Mucosa of stomach (tissue), 1 donor: ENCODE data around the gene LRRC2.
"Not testable (repeated sequence)": the region's sequence is repeated elsewhere in the genome, so short reads cannot be mapped to it uniquely, and the experiment has no call there.

Source experiments
- H3K27me3 ChIP-seq: one replicate; pipeline ENCODE4 v1.7.0; 2013; ENCODE audit warnings: mild to moderate bottlenecking, low read length; ENCODE audit not compliant: control insufficient read depth, insufficient read depth
- H3K36me3 ChIP-seq: one replicate; pipeline ENCODE4 v1.7.0; 2013; ENCODE audit warnings: low read length; ENCODE audit not compliant: control insufficient read depth, insufficient read depth
- H3K4me1 ChIP-seq: one replicate; pipeline ENCODE4 v1.7.0; 2013; ENCODE audit warnings: mild to moderate bottlenecking, low read length; ENCODE audit not compliant: control insufficient read depth, insufficient read depth
- H3K4me3 ChIP-seq: one replicate; pipeline ENCODE4 v1.7.0; 2013; ENCODE audit warnings: low read length
- H3K9ac ChIP-seq: one replicate; pipeline ENCODE4 v1.7.0; 2013; ENCODE audit warnings: mild to moderate bottlenecking, low read length, moderate library complexity
- H3K9me3 ChIP-seq: one replicate; pipeline ENCODE4 v1.7.0; 2013; ENCODE audit warnings: mild to moderate bottlenecking, low read length, moderate library complexity; ENCODE audit not compliant: control insufficient read depth
- donor health status: Pancreatic carcinoma.

LRRC2 gene

DNA sequence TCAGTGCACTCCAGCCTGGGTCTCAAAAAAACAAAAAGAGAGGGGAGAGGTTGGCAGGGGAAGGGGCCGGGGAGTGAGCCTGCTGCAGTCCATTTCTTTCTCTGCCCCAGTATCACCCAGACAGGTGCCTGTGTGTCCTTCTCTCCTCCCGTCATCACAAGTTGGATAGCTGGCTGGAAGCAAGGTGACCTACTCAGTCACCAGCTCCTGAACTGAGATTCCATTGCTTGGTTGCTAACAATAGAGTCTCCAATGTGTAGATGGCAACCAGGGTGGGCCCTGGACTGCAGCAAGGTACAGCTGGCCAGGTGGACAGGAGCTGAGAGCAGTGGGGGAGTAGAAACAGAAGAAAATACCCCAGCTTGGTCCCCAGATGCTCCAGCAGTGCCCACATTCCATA lies 4.6 kb downstream of the LRRC2 start:
- Histone ChIP-seq H3K4me1 (peaks cover 17% of the 10 kb centered on the region), H3K27me3 (peaks cover 24% of the 10 kb centered on the region), H3K4me3 (no peak overlapping the region), H3K9me3 (no peaks in the 10 kb centered on the region), H3K36me3 (no peaks in the 10 kb centered on the region), H3K9ac (no peak overlapping the region)

DNA sequence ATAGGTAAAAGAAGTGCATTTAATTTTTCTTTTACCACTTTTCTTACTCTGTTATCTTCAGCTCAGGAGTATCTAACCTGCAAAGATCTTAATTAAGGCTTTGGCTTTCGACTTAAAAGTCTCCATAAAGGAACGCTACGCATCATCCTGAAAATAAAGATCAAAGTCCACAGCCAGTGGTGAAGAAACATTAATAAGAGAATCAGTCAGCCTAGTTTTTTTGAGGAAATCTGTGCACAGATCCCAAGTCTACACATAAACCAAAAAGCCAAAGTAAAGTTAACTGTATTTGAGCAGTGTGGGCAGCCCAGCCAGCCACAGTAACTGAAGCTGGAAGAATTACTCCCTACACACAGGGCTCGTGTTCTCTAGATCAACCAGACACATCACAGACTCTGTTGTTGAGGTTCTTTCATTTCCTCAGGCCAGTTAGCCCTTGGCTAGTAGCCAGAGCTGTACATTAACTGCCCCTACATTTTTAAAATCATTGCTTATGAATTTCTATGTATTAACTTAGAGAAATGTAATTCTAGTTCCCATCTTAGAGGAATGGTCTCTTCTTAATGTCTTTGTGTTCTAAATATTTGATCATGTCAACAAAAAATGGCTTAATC lies 6.9 kb downstream of the LRRC2 start:
- Histone ChIP-seq H3K27me3 (peaks cover 1% of the 10 kb centered on the region), H3K9ac (no peak overlapping the region), H3K4me3 (no peak overlapping the region), H3K4me1 (peaks cover 4% of the 10 kb centered on the region), H3K36me3 (no peaks in the 10 kb centered on the region), H3K9me3 (no peaks in the 10 kb centered on the region)

DNA sequence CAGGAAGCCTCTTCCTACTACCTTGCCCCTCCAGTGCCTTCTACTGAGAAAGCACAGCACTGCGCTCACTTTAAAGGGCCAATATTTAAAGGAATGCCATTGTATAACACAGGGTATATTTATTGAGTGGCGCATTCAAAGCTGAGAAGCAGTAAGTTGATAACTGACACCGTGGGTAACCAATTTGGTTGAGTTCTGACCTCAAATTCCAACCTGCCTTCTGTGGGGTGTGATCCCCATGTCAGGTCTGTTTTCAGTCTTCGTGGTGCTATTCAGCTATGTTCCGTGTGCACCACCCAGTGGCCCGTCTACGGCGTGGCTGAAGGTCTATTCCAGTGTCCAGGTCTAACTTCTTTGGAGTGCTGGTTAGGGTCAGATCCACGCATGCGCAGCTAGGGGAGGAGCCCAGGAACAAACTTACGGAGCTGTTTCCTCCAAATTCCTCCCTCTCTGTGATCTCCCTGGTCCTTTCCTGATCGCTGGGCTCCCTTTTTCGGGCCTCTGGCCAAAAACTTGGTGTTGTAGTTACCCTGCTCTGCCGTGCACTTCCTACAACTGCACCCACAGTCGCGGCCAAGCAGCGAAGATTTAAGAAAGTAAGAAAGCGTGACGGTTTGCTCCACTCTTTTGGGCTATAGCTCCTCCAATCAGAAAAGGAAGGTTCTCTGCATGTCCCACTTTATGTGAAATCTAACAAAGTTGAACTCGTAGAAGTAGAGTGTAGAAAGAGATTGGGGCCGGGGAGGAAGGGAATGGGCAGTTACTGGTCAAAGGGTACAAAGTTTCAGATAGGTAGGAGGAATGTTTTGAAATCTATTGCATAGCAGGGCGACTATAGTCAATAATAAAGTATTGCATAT lies 7.7 kb downstream of the LRRC2 start:
- H3K4me3 ChIP-seq: peak overlapping the region; percentile 77
- no peaks in the 10 kb centered on the region for H3K9me3 ChIP-seq
- H3K9ac ChIP-seq: peak overlapping the region; percentile 72
- H3K27me3 ChIP-seq: no peaks in the 10 kb centered on the region
- H3K36me3 ChIP-seq: no peaks in the 10 kb centered on the region
- peaks cover 4% of the 10 kb centered on the region for H3K4me1 ChIP-seq

DNA sequence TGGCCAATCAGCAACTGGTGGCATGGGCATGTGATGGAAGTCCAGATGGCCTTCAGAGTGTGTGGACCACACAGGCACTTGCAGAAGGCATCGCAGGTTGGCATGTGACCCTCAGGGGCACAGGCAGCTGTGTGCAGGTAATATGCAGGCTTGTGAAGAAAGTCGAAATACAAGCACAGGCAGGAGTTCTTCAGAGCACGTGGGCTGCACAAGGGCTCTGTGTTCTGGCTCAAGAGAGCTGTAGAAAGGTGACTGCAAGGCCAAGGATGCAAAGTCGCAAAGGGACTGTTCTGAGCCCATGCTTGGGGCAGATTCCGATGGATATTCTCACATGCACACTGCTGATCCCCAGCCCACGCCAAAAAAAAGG lies 8.3 kb downstream of the LRRC2 start:
- H3K4me1 ChIP-seq: peaks cover 4% of the 10 kb centered on the region
- no peak overlapping the region for H3K4me3 ChIP-seq
- no peaks in the 10 kb centered on the region for H3K9me3 ChIP-seq
- H3K36me3 ChIP-seq: no peaks in the 10 kb centered on the region
- H3K9ac ChIP-seq: no peak overlapping the region
- H3K27me3 ChIP-seq: no peaks in the 10 kb centered on the region

DNA sequence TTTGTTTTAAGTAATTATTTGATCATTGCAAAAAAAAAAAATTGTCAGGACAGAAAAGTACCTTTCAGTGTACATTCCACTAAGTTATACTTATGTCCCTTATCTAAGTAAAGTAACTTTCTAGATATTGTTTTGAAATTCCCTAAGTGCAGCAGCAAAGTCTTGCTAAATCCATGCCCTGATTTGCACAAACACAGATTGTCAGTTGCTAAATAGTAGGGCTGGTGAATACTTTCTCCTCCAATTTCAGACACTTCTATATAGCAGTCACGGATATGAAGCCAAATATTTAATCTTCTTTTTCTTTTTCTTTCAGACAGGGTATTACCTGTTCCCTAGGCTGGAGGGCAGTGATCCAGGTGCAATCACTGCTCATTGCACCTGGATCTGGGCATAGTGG lies 12.9 kb downstream of the LRRC2 start:
- Histone ChIP-seq H3K27me3 (no peaks in the 10 kb centered on the region), H3K9ac (no peak overlapping the region), H3K4me3 (no peak overlapping the region), H3K9me3 (no peaks in the 10 kb centered on the region), H3K36me3 (no peaks in the 10 kb centered on the region), H3K4me1 (peaks cover 3% of the 10 kb centered on the region)

DNA sequence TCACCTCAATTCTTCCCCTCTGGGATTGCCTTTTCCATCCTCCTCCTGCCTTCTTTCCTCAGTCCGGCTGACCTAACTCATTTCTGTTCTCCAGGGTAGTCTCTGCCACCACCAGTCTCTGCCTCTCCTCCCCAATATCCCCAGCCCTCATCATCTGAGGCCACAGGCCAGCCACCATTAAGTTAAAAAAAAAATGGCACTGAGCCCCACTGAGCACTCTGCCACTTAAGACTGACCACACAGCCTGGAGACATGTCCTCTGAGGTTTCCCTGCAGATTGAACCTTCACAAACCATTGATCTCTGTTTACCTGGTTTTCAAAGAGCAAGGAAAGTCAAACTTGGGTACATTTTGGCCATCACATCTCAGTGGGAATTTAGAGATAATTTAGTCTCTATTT lies 13.6 kb downstream of the LRRC2 start:
- no peaks in the 10 kb centered on the region for H3K9me3 ChIP-seq
- H3K36me3 ChIP-seq: no peaks in the 10 kb centered on the region
- no peak overlapping the region for H3K9ac ChIP-seq
- no peak overlapping the region for H3K4me3 ChIP-seq
- no peaks in the 10 kb centered on the region for H3K4me1 ChIP-seq
- no peaks in the 10 kb centered on the region for H3K27me3 ChIP-seq

DNA sequence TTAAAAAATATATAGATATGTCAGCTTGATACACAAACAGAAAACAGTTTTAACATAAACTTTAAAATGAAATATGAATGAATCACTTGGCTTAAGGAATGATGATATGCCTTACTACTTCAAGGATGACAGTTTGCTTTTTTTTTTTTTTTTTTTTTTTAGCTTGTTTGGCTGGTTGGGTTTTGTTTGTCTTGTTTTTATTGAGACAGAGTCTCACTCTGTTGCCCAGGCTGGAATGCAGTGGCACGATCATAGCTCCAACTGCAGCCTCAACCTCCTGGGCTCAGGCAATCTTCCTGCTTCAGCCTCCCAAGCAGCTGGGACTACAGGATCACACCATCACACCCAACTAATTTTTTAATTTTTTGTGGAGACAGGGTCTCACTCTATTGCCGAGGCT lies 14.5 kb downstream of the LRRC2 start:
- Histone ChIP-seq H3K9ac (no peak overlapping the region), H3K36me3 (no peaks in the 10 kb centered on the region)

DNA sequence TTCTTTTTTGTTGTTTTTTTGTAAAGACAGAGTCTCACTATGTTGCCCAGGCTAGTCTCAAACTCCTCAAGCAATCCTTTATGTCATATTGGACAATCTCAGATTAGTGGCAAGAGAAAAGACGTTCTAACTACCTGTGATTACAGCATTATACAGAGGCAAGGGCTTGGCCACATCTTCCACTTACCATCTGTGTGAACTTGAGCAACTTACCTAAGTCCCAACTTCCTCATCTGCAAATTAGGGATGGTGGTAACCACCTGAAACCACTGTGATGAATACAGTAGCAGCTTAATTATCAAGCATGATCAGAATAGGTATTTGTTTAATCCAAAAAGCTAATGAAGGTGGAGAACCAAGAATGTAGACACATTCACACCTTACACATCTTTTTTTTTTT lies 16.1 kb downstream of the LRRC2 start:
- H3K27me3 ChIP-seq: no peaks in the 10 kb centered on the region
- no peak overlapping the region for H3K9ac ChIP-seq
- no peaks in the 10 kb centered on the region for H3K36me3 ChIP-seq
- no peaks in the 10 kb centered on the region for H3K4me1 ChIP-seq
- H3K9me3 ChIP-seq: no peaks in the 10 kb centered on the region
- no peak overlapping the region for H3K4me3 ChIP-seq

More for the DNA sequence above, 14.5 kb downstream of the LRRC2 start:
- H3K9me3 ChIP-seq: no peaks in the 10 kb centered on the region
- no peak overlapping the region for H3K4me3 ChIP-seq
- H3K27me3 ChIP-seq: no peaks in the 10 kb centered on the region
- H3K4me1 ChIP-seq: no peaks in the 10 kb centered on the region

DNA sequence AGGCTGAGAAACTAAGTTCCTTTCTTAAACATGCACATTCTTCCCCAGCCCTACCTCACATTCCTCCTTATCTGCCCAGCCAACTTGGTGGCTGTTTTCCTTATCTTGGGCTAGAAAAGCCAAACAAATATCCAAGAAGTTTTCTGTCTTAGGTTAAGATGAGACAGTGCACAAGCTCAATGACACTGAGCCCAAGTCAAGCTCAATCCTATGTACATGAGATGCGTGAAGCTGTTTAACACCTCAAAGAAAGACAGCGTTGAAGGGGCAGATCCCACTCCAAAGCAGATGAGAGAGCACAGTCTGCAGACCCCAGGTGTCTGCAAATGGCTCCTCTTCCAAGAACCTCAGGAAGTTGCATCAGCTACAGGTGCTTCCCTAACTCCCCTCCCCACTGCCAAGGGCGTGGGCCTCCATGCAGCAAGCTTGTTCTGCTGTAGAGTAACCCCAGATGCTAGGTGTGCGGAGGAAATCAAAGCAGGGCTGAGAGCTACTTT lies 16.6 kb downstream of the LRRC2 start:
- H3K4me3 ChIP-seq: no peak overlapping the region
- no peaks in the 10 kb centered on the region for H3K9me3 ChIP-seq
- no peaks in the 10 kb centered on the region for H3K27me3 ChIP-seq
- no peaks in the 10 kb centered on the region for H3K4me1 ChIP-seq
- no peak overlapping the region for H3K9ac ChIP-seq
- no peaks in the 10 kb centered on the region for H3K36me3 ChIP-seq

DNA sequence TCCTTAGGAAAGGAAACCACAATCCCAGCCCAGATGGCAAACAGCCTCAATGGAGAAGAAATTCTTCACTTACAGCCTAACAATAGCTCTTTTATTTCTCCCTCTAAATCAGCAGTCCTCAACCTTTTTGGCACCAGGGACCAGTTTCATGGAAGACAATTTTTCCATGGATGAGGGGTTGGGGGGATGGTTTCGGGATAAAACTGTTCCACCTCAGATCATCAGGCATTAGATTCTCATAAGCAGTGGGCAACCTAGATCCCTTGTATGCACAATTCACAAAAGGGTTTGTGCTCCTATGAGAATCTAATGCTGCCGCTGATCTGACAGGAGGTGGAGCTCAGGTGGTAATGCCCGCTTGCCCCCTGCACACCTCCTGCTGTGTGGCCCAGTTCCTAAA lies 17.5 kb downstream of the LRRC2 start:
- not testable (repeated sequence) for H3K4me1 ChIP-seq, H3K27me3 ChIP-seq, H3K9ac ChIP-seq, H3K36me3 ChIP-seq, H3K9me3 ChIP-seq, H3K4me3 ChIP-seq

DNA sequence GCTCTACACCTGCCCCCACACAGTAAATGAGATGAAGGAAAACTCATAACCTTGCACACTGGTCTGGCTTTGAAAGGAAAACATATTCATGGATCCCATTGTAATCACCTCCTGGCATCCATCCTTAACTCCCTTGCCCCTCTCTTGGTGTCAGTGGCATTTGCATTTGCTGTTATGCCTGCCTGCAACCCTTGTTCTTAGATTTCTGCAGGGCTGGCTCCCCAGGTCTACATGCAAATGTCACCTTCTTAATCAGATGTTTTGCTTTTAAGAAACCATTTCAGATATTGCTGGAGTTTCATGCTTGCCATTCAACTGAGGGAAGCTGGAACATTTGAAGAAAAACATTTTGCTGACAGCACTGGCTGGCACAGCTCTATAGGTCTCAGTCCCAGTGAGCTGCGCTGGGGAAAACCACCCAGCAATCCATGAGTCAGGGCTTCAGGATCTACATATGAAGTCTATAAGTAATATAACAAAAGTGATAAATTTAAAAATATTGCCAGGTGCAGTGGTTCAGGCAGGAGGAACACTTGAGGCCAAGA lies 19.1 kb downstream of the LRRC2 start:
- H3K36me3 ChIP-seq: no peaks in the 10 kb centered on the region
- H3K27me3 ChIP-seq: no peaks in the 10 kb centered on the region
- no peaks in the 10 kb centered on the region for H3K9me3 ChIP-seq
- no peaks in the 10 kb centered on the region for H3K4me1 ChIP-seq
- no peak overlapping the region for H3K4me3 ChIP-seq
- H3K9ac ChIP-seq: no peak overlapping the region

DNA sequence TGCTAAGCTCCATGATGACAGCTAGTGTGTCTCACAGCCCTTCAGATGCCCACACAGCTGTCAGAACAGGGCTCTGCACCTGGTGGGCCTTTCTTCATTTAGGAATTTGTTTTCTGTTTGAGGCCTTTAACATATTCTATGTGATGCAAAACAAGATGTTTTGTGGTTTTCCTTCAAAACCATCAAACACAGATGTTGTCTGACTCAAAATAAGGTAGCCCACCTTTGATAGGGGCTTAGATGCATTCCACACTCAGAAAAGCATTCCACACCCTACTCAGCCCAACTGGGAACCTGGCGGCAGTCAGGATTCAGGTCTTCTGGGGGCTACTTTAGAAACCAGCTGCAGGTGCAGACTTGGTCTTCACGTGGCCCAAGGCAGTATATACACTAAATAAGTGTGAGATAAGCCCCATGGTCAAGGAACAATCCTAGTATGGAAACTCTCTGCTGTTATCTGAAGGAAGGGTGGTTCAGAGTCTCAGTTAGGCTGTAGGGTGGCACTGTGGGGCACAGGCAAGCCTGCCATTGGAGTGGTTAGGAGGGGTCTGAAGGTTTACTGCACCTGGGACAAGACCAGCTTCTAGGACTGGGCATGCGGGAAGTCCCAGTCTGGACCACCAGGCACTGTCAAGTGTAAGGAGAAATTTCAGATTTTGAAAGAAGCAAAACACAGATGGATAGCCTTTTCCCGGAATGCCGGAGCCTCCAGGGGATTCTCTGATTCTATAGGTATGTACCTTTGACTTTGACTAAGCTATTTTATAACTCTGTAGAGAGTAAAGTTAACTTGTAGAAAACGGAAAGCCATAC lies 20.1 kb downstream of the LRRC2 start:
- H3K4me3 ChIP-seq: no peak overlapping the region
- no peaks in the 10 kb centered on the region for H3K36me3 ChIP-seq
- no peaks in the 10 kb centered on the region for H3K9me3 ChIP-seq
- H3K4me1 ChIP-seq: no peaks in the 10 kb centered on the region
- no peak overlapping the region for H3K9ac ChIP-seq
- H3K27me3 ChIP-seq: no peaks in the 10 kb centered on the region
